A549 (cell line): ENCODE measurements around the gene DLG1. TPM values are rescaled to one million over a fixed set of nuclear protein-coding genes. Genes with fewer than 3 reads are reported as not detected.

ENCODE experiments used
- ATAC-seq, 2 experiments: fragments of 200-7000 bp in 1 of 2; fragments of >200 bp in 1 of 2; cut with Nextera tagmentation in 1 of 2; cut with Tn5 transposase in 1 of 2; 3 replicates each; pipeline versions ENCODE4 v1.8.0 to v1.9.1; 2018 to 2020; ENCODE audit warnings: mild to moderate bottlenecking in 1 of 2, moderate library complexity in 1 of 2
- CTCF ChIA-PET: fragments of 300-600 bp; sonication (Branson Sonifier 250); formaldehyde crosslinking; extraction: SDS; loops from one replicate; lab custom pipeline; 2021; ENCODE audit warnings: antibody characterized with exemption, inconsistent platforms; lab: Yijun Ruan, JAX
- POLR2A ChIA-PET: fragments of 350-600 bp; formaldehyde crosslinking; extraction: SDS; loops from one replicate; lab custom pipeline; 2021; ENCODE audit warnings: antibody characterized with exemption, inconsistent platforms; lab: Yijun Ruan, JAX
- DNase-seq, 2 experiments: peaks; one replicate each; pipeline versions ENCODE4 v3.0.0 to v3.0.0-alpha.2; 2011 to 2016; ENCODE audit warnings: low read depth in 1 of 2, low spot score in 1 of 2
- FAIRE-seq: peaks from 2 replicates; lab custom pipeline; 2011; peaks lifted over from hg19 to GRCh38; lab: Jason Lieb, UNC
- H3K27ac ChIP-seq, 2 experiments: fragments of >200 bp; sonication (Bioruptor Twin); formaldehyde crosslinking; 3 replicates each; pipeline ENCODE4 v1.5.1; 2016 to 2017
- H3K4me1 ChIP-seq: fragments of >200 bp; sonication (Bioruptor Twin); formaldehyde crosslinking; 3 replicates; pipeline ENCODE4 v1.6.1; 2016
- H3K4me2 ChIP-seq: fragments of >200 bp; sonication (Bioruptor Twin); formaldehyde crosslinking; 3 replicates; pipeline ENCODE4 v1.6.1; 2016
- H3K4me3 ChIP-seq: fragments of >200 bp; sonication (Bioruptor Twin); formaldehyde crosslinking; 3 replicates; pipeline ENCODE4 v1.5.1; 2016
- H3K9me3 ChIP-seq: fragments of >200 bp; sonication (Bioruptor Twin); formaldehyde crosslinking; 3 replicates; pipeline ENCODE4 v1.6.1; 2016
- CBX2 ChIP-seq: fragments of 200-600 bp; sonication (generic); IDR thresholded peaks from 2 replicates; pipeline ENCODE4 v1.6.1; 2016; ENCODE audit warnings: low read depth, mild to moderate bottlenecking, borderline replicate concordance
- CBX8 ChIP-seq: fragments of 200-600 bp; sonication (generic); IDR thresholded peaks from 2 replicates; pipeline ENCODE4 v1.6.1; 2016
- EHF ChIP-seq: fragments of 250-450 bp; sonication (Bioruptor Pico); IDR thresholded peaks from 2 replicates; pipeline ENCODE4 v1.5.0; 2020; ENCODE audit warnings: mild to moderate bottlenecking
- ESRRA ChIP-seq: fragments of 150-350 bp; IDR thresholded peaks from 2 replicates; pipeline ENCODE4 v1.6.1; 2014; ENCODE audit warnings: mild to moderate bottlenecking, low read length, borderline replicate concordance
- FOSB ChIP-seq: fragments of 250-450 bp; sonication (Bioruptor Pico); IDR thresholded peaks from 2 replicates; pipeline ENCODE4 v1.5.0; 2020; ENCODE audit warnings: mild to moderate bottlenecking, moderate library complexity
- FOSL2 ChIP-seq, 2 experiments: fragments of 450-650 bp in 1 of 2; fragments of >200 bp in 1 of 2; sonication (Bioruptor Twin) in 1 of 2; formaldehyde crosslinking; IDR thresholded peaks; 2 replicates each; pipeline versions ENCODE4 v1.5.0 to v1.6.1; 2016 to 2020; ENCODE audit warnings: mild to moderate bottlenecking in 1 of 2, moderate library complexity in 1 of 2
- HDAC2 ChIP-seq: fragments of 200-600 bp; sonication (generic); IDR thresholded peaks from 2 replicates; pipeline ENCODE4 v1.6.1; 2016
- HOXB13 ChIP-seq: fragments of 250-450 bp; sonication (Bioruptor Pico); IDR thresholded peaks from 2 replicates; pipeline ENCODE4 v1.5.0; 2020; ENCODE audit warnings: low read depth, mild to moderate bottlenecking, moderate library complexity
- KDM1A ChIP-seq: fragments of 200-600 bp; sonication (generic); IDR thresholded peaks from 2 replicates; pipeline ENCODE4 v1.6.1; 2016; ENCODE audit warnings: low read depth, mild to moderate bottlenecking
- PHF8 ChIP-seq: fragments of 200-600 bp; sonication (generic); IDR thresholded peaks from 2 replicates; pipeline ENCODE4 v1.6.1; 2016; ENCODE audit warnings: low read depth, mild to moderate bottlenecking, antibody characterized with exemption, moderate library complexity, borderline replicate concordance
- POLR2A ChIP-seq: IDR thresholded peaks from 2 replicates; pipeline ENCODE4 v1.6.1; 2012; ENCODE audit warnings: mild to moderate bottlenecking, low read length
- RFX5 ChIP-seq: fragments of 450-650 bp; IDR thresholded peaks from 2 replicates; pipeline ENCODE4 v1.7.1; 2014; ENCODE audit warnings: antibody characterized with exemption, mild to moderate bottlenecking, moderate library complexity
- SMC3 ChIP-seq: fragments of >200 bp; sonication (Bioruptor Twin); formaldehyde crosslinking; IDR thresholded peaks from 3 replicates; pipeline ENCODE4 v1.6.1; 2018; ENCODE audit warnings: inconsistent platforms
- TP53 ChIP-seq: fragments of 250-450 bp; sonication (Bioruptor Pico); IDR thresholded peaks from 2 replicates; pipeline ENCODE4 v1.5.0; 2021; ENCODE audit warnings: mild to moderate bottlenecking, moderate library complexity
- ZFP36 ChIP-seq: fragments of 450-650 bp; IDR thresholded peaks from 2 replicates; pipeline ENCODE4 v1.6.1; 2014; ENCODE audit warnings: borderline replicate concordance; ENCODE audit not compliant: partially characterized antibody
- ZNF302 ChIP-seq: fragments of 250-450 bp; sonication (Bioruptor Pico); IDR thresholded peaks from 2 replicates; pipeline ENCODE4 v1.9.0; 2021; ENCODE audit warnings: inconsistent platforms, mild to moderate bottlenecking, moderate library complexity
- ZSCAN20 ChIP-seq: fragments of 250-450 bp; sonication (Bioruptor Pico); IDR thresholded peaks from 2 replicates; pipeline ENCODE4 v1.8.0; 2022; ENCODE audit warnings: mild to moderate bottlenecking, moderate library complexity
- WGBS: methylation state at CpG from one replicate; pipeline ENCODE4 v1.1.6; 2017; ENCODE audit errors: missing lambda C conversion rate; 5-methylcytosine and 5-hydroxymethylcytosine counted together
- polyA plus RNA-seq, 4 experiments: library from polyadenylated mRNA; depleted of rRNA in 3 of 4; stranded (reverse); fragments of >200 nt; fragmentation: RNase III in 1 of 4; extraction: RNeasy Plus Mini Kit Qiagen cat#74134 plus additional on column Dnase treatment in 1 of 4; gene quantifications; 2 replicates in 3 of 4; 3 replicates in 1 of 4; pipeline ENCODE4 v1.2.3, GENCODE V29; 2011 to 2017
- TF ChIP-seq, protein P1 (sequence below): fragments of 200-600 bp; sonication (generic); IDR thresholded peaks from 2 replicates; pipeline ENCODE4 v1.6.1; 2016; ENCODE audit warnings: antibody characterized with exemption, mild to moderate bottlenecking, moderate library complexity
- TF ChIP-seq, protein P2 (sequence below): IDR thresholded peaks from 2 replicates; pipeline ENCODE4 v1.6.1; 2012
- TF ChIP-seq, protein P3 (sequence below): fragments of >200 bp; sonication (Bioruptor Twin); formaldehyde crosslinking; IDR thresholded peaks from 3 replicates; pipeline ENCODE4 v1.5.1; 2016
- TF ChIP-seq, protein P4 (sequence below): fragments of 250-450 bp; sonication (Bioruptor Pico); IDR thresholded peaks from 2 replicates; pipeline ENCODE4 v1.5.0; 2020; ENCODE audit warnings: low read depth, mild to moderate bottlenecking, moderate library complexity

DLG1 gene
- polyA plus RNA-seq, 2 of the 4 experiments (the other 2 are of a cell fraction): 27.0 to 33.9 TPM

DNA sequence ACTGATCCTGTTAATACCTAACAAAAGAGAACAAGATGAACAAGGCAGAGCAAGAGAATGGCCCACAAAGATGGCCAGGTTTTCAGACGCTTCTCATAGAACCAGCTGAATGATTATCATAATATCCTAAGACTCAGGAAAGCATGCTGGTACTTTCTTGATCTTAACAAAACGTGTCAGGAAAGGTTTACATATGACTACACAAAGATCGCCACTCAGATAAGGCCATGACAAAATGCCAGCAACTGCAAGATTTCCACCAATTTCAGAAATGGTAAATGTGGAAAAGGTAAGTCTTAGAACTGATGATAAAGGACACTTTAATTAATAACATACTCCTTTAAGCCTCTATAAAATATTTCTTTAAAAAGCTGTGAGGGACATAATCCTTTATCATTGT, 108.8 kb downstream of the DLG1 start (continued):
- TF ChIP-seq, protein P1, sequence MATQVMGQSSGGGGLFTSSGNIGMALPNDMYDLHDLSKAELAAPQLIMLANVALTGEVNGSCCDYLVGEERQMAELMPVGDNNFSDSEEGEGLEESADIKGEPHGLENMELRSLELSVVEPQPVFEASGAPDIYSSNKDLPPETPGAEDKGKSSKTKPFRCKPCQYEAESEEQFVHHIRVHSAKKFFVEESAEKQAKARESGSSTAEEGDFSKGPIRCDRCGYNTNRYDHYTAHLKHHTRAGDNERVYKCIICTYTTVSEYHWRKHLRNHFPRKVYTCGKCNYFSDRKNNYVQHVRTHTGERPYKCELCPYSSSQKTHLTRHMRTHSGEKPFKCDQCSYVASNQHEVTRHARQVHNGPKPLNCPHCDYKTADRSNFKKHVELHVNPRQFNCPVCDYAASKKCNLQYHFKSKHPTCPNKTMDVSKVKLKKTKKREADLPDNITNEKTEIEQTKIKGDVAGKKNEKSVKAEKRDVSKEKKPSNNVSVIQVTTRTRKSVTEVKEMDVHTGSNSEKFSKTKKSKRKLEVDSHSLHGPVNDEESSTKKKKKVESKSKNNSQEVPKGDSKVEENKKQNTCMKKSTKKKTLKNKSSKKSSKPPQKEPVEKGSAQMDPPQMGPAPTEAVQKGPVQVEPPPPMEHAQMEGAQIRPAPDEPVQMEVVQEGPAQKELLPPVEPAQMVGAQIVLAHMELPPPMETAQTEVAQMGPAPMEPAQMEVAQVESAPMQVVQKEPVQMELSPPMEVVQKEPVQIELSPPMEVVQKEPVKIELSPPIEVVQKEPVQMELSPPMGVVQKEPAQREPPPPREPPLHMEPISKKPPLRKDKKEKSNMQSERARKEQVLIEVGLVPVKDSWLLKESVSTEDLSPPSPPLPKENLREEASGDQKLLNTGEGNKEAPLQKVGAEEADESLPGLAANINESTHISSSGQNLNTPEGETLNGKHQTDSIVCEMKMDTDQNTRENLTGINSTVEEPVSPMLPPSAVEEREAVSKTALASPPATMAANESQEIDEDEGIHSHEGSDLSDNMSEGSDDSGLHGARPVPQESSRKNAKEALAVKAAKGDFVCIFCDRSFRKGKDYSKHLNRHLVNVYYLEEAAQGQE: no peak
- TF ChIP-seq FOSL2 (IDR thresholded peaks at IDR 0.05) (no peak), FOSL2 (CRISPR knock-in tag; IDR thresholded peaks at IDR 0.05) (no peak), CBX2 (no peak), EHF (CRISPR knock-in tag) (no peak), TP53 (no peak)

DNA sequence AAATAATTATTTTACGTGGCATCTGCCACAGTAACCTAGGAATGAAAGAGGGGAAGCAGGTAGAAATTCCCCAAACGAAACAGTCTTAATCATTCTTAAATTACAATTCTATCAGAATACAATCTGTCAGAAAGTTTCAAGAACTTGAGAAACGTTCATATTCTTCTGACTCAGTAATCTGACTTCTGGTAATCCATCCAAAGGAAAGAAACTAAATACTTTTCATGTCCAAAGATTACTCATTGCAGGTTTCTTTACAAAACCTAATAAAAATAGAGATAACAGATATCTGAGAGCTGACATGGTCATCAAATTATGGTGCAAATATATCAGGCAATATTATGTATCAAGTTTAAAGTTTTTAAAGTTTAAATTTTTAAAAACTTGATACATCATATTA, 109.4 kb downstream of the DLG1 start:
- FAIRE-seq: no peak
- 63% methylated on average over 3 of the region's 3 CpGs for WGBS
- no peak for DNase-seq
- H3K4me3 ChIP-seq: no peak overlapping the region
- no peak overlapping the region for H3K4me2 ChIP-seq
- ATAC-seq: no peak
- CTCF ChIA-PET: no interaction called here
- TF ChIP-seq RFX5: no peak
- no peak for TF ChIP-seq ZNF302 (CRISPR knock-in tag)
- TF ChIP-seq, protein P2, sequence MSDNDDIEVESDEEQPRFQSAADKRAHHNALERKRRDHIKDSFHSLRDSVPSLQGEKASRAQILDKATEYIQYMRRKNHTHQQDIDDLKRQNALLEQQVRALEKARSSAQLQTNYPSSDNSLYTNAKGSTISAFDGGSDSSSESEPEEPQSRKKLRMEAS: no peak
- no peak for TF ChIP-seq ZSCAN20 (CRISPR knock-in tag)
- no peak for TF ChIP-seq ZFP36
- no peak for TF ChIP-seq KDM1A
- no peak for TF ChIP-seq FOSB (CRISPR knock-in tag)
- TF ChIP-seq HOXB13 (CRISPR knock-in tag): no peak
- TF ChIP-seq, protein P3, sequence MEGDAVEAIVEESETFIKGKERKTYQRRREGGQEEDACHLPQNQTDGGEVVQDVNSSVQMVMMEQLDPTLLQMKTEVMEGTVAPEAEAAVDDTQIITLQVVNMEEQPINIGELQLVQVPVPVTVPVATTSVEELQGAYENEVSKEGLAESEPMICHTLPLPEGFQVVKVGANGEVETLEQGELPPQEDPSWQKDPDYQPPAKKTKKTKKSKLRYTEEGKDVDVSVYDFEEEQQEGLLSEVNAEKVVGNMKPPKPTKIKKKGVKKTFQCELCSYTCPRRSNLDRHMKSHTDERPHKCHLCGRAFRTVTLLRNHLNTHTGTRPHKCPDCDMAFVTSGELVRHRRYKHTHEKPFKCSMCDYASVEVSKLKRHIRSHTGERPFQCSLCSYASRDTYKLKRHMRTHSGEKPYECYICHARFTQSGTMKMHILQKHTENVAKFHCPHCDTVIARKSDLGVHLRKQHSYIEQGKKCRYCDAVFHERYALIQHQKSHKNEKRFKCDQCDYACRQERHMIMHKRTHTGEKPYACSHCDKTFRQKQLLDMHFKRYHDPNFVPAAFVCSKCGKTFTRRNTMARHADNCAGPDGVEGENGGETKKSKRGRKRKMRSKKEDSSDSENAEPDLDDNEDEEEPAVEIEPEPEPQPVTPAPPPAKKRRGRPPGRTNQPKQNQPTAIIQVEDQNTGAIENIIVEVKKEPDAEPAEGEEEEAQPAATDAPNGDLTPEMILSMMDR: no peak
- TF ChIP-seq POLR2A: no peak
- no peak for TF ChIP-seq HDAC2
- TF ChIP-seq, protein P4, sequence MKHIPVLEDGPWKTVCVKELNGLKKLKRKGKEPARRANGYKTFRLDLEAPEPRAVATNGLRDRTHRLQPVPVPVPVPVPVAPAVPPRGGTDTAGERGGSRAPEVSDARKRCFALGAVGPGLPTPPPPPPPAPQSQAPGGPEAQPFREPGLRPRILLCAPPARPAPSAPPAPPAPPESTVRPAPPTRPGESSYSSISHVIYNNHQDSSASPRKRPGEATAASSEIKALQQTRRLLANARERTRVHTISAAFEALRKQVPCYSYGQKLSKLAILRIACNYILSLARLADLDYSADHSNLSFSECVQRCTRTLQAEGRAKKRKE (CRISPR knock-in tag): no peak
- TF ChIP-seq CBX8: no peak
- TF ChIP-seq SMC3: no peak
- TF ChIP-seq PHF8: no peak
- TF ChIP-seq TP53: no peak
- no peak for TF ChIP-seq ESRRA
- TF ChIP-seq, all 56 proteins: peak for 0
- POLR2A ChIA-PET: no interaction called here
- Histone ChIP-seq H3K9me3 (no peaks in the 10 kb centered on the region), H3K4me1 (peaks cover 18% of the 10 kb centered on the region), H3K27ac (no peak overlapping the region)
